Astrocyte of the cerebellum (primary cell): ENCODE results near the gene KSR1.
"Not testable (repeated sequence)": the region's sequence is repeated elsewhere in the genome, so short reads cannot be mapped to it uniquely, and the experiment has no call there.

Experiments used
- DNase-seq: peaks from one replicate; pipeline ENCODE4 v3.0.0-alpha.2; 2011; ENCODE audit warnings: low read depth
- H3K4me3 ChIP-seq: 2 replicates; pipeline ENCODE4 v1.5.1; 2011; ENCODE audit warnings: mild to moderate bottlenecking, low read depth, low read length, moderate library complexity
- in situ Hi-C: cut with HindIII; loops from 2 replicates; pipeline ENCODE4 v1.10.0; 2017; ENCODE audit warnings: low sequenced_read_pairs
- TF ChIP-seq, protein P1 (sequence below): IDR thresholded peaks from 2 replicates; pipeline ENCODE4 v1.5.1; 2012; ENCODE audit warnings: low read length, low read depth, moderate library complexity, mild to moderate bottlenecking; ENCODE audit errors: missing control alignments

KSR1 gene

DNA sequence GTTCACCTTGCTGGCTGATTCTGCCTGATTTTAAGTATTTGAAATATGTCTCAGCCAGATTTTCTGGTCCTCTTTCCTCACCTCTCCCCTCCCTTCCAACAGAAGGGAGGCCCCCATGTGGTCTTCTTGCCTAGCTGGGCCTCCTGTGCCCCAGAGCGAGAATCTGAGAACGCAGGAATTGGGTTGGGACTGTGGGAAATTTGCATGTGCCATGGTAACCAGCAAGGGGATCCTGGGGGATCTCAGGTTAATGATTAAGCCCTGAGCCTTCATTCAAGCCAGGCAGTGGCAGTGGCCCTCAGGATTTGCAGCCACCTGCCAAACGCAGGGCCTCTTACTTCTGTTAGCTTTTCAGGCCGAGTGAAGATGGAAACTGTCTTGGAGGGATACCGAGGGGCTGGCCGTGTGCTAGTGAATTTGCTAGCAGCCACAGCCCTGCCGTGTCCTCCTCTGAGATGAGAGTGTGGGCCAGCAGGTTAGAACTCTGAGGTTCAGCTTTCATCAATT, 40.2 kb downstream of the KSR1 start:
- no peak overlapping the region for H3K4me3 ChIP-seq
- DNase-seq = no peak
- in situ Hi-C loops = no loop called here
- TF ChIP-seq, protein P1, sequence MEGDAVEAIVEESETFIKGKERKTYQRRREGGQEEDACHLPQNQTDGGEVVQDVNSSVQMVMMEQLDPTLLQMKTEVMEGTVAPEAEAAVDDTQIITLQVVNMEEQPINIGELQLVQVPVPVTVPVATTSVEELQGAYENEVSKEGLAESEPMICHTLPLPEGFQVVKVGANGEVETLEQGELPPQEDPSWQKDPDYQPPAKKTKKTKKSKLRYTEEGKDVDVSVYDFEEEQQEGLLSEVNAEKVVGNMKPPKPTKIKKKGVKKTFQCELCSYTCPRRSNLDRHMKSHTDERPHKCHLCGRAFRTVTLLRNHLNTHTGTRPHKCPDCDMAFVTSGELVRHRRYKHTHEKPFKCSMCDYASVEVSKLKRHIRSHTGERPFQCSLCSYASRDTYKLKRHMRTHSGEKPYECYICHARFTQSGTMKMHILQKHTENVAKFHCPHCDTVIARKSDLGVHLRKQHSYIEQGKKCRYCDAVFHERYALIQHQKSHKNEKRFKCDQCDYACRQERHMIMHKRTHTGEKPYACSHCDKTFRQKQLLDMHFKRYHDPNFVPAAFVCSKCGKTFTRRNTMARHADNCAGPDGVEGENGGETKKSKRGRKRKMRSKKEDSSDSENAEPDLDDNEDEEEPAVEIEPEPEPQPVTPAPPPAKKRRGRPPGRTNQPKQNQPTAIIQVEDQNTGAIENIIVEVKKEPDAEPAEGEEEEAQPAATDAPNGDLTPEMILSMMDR = no peak

DNA sequence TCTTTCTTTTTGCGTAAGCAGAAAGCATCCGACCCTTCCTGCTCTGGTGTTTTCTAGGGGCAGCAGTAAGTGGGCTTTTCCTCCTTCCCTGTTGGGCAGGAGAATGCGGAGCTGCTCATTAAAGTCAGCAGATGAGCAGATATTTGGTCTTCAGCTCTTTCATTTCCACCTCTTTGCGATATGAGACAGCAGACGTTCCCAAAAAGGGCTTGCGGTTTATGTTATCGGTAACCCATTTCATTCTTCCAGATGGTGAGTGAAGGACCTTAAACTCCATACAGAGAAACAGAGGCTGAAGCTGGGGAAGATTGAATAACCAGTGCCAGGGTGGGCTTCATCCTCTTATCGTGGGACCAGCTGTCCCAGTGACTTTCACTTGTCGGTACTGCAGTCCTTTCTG, 40.7 kb downstream of the KSR1 start:
- TF ChIP-seq, protein P1 = no peak
- H3K4me3 ChIP-seq = no peak overlapping the region
- no peak for DNase-seq
- in situ Hi-C loops = no loop called here

DNA sequence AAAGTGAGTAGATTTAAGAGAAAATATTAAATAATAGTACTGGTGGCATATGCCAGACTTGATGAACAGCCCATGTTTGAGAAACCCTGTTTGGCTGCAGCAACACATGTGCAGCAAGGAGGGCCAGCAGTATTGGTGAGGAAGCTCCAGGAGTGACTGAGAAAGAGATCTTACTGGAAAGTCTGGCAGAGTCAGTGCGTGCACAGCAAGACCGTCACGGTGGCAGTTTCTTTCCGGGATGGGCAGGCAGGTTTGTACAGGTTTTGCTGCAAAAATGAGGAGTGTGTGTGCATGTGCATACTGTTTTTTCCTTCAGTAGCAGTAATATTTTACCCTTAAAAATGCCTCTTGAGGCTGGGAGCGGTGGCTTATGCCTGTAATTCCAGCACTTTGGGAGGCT, 41.4 kb downstream of the KSR1 start:
- H3K4me3 ChIP-seq = no peak overlapping the region
- TF ChIP-seq, protein P1 = no peak
- DNase-seq = no peak
- in situ Hi-C loops = no loop called here

DNA sequence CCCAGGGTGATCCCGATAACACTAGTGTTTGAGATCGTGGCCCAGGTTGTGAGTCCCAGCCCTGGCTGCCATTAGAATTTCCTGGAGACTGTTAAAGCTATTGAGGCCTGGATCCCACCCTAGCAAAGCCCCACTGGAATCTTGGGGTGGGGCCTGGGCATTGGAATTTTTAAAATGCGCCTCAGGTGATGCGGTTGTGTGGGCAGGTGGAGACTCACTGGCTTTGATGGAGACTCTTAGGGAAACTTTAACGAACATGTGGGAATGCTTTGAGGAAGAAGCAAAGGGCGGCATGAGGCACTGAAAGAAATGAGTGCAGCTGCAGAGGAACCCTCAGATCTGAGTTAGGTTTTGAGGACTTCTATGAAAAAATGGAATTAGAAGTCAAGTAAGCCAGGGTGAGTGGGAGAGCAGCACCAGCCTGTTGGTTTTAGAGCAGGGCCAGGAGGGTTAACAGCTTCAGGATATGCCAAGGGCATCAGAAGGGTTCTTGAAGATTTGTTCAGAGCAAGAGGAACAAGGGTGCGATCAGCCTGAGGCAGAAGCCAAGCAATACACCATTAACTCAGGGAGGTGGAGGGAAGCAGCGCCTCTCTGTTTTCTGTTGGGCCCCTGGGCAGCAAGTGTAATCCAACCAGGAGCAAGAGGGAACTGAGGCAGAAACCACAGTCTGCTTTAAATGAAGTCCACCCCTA, 42.5 kb downstream of the KSR1 start:
- TF ChIP-seq, protein P1 = no peak
- DNase-seq = no peak
- no peak overlapping the region for H3K4me3 ChIP-seq
- in situ Hi-C loops = no loop called here

DNA sequence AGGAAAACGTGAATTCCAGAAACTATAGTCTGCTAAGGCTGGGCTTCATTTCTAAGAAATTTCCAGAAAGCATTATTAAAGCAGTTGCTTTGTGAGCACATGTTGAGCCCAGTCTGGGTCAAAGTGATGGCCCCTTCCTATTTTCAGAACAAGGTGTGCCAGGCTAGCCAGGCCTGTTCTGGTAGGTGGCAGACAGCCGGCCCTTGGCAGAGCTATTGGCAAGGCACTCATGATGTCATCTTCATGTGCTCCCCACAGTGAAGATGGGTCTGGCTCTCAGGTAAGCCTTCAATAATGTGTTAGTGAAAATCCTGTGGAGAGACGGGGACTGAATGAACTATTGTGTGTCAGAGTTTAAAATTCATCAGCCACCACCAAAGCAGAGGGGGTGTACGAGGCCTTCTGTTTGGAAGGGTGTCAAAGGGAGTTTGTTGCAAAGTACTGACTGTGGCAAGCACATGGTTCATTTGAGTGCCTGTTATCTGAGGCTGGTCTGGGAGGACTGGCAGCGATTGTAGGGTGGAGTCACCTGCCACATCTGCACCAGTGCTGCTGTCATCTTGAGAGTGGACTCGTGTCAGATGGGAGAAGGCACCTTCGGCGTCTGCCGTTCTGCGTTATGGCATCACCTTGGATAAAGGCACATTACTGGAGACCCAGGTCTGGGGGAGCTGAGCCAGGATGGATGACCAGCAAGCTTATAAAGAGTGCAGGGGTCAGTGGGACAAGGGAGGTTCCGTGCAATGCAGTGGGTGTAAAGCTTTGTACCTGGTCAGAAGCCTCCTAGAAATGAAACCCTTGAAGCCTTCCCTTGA, 43.4 kb downstream of the KSR1 start:
- DNase-seq = no peak
- H3K4me3 ChIP-seq = no peak overlapping the region
- in situ Hi-C loops = no loop called here
- TF ChIP-seq, protein P1 = no peak

DNA sequence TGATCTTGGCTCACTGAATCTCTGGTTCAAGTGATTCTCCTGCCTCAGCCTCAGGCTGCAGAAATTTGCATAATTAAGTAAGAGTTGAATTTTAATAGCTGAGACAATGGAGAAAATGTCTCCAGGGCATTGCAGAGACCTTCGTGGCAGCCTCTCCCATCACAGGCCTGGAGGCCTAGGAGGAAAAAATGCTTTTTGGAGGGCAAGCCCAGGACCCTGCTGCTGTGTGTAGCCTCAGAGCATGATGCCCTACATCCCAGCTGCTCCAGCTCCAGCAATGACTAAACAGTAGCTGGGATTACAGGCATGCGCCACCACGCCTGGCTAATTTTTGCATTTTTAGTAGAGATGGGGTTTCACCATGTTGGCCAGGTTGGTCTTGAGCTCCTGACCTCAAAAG, 45.1 kb downstream of the KSR1 start:
- in situ Hi-C loops, H3K4me3 ChIP-seq, DNase-seq: not testable (repeated sequence)
